ENCODE data around the gene OTP. TPM values are rescaled to one million over a fixed set of nuclear protein-coding genes. Genes with fewer than 3 reads are reported as not detected.
"Not testable (repeated sequence)": the region's sequence is repeated elsewhere in the genome, so short reads cannot be mapped to it uniquely, and the experiment has no call there.

The OTP gene
- total RNA-seq, 1 donor from 2014 or later, result not detected

- TF ChIP-seq CTCF (IDR thresholded peaks at IDR 0.05; ENCODE audit: unreplicated experiment), result no peak
- Mint-ChIP-seq H3K27ac (ENCODE audit: unreplicated experiment) (no peak overlapping the region), H3K4me1 (ENCODE audit: unreplicated experiment) (no peaks in the 10 kb centered on the region), H3K9me3 (ENCODE audit: unreplicated experiment) (no peaks in the 10 kb centered on the region), H3K36me3 (ENCODE audit: low read depth, unreplicated experiment) (no peaks in the 10 kb centered on the region), H3K4me3 (ENCODE audit: unreplicated experiment) (no peak overlapping the region), H3K27me3 (ENCODE audit: unreplicated experiment) (no peaks in the 10 kb centered on the region)
- DNase-seq (ENCODE audit: low spot score), result no peak
Observed at GRCh38 chr5:77586101-77586500, 52.4 kb downstream of the OTP start.

GRCh38 chr5:77582143-77582542 lies 56.4 kb downstream of the OTP start:
- H3K27me3 Mint-ChIP-seq (ENCODE audit: unreplicated experiment); H3K27ac Mint-ChIP-seq (ENCODE audit: unreplicated experiment); DNase-seq (ENCODE audit: low spot score); H3K36me3 Mint-ChIP-seq (ENCODE audit: low read depth, unreplicated experiment); H3K4me1 Mint-ChIP-seq (ENCODE audit: unreplicated experiment); H3K9me3 Mint-ChIP-seq (ENCODE audit: unreplicated experiment); H3K4me3 Mint-ChIP-seq (ENCODE audit: unreplicated experiment): not testable (repeated sequence)

Other genes with a start within 250 kb of the OTP start
- gene WDR41, start 146.4 kb downstream of the OTP start, total RNA-seq (ENCODE audit: unreplicated experiment), result 47.4 TPM
- 232 TPM for gene TBCA, start 137.6 kb upstream of the OTP start, total RNA-seq (ENCODE audit: unreplicated experiment)

All from endothelial cell (in vitro differentiated cells).